Gastrocnemius medialis (tissue), 4 donors: Measurements from ENCODE around the gene PCNX2. TPM values are rescaled to one million over a fixed set of nuclear protein-coding genes. Genes with fewer than 3 reads are reported as not detected.

Experiments
- ATAC-seq, 2 donors: fragments of 150-250 bp; one replicate each; pipeline ENCODE4 v1.9.1; 2016
- DNase-seq, 2 donors: peaks; one replicate each; pipeline ENCODE4 v3.0.0-alpha.2; 2019
- H3K27ac ChIP-seq, 4 donors: fragments of 200-600 bp; sonication (generic); 1 replicate in 1 of 4; 2 replicates in 3 of 4; pipeline ENCODE4 v1.5.1; 2016 to 2018; ENCODE audit warnings: mild to moderate bottlenecking in 2 of 4, moderate library complexity in 1 of 4
- H3K27me3 ChIP-seq, 3 donors: fragments of 200-600 bp; sonication (generic) in 2 of 3; 1 replicate in 1 of 3; 2 replicates in 2 of 3; pipeline versions ENCODE4 v1.5.1 to v1.6.0; 2016 to 2019; ENCODE audit warnings: mild to moderate bottlenecking in 1 of 3, moderate library complexity in 1 of 3
- H3K36me3 ChIP-seq, 2 donors: fragments of 200-600 bp; sonication (generic) in 1 of 2; one replicate each; pipeline ENCODE4 v1.5.1; 2017 to 2018
- H3K4me1 ChIP-seq, 2 donors: fragments of 200-600 bp; sonication (generic) in 1 of 2; one replicate each; pipeline ENCODE4 v1.5.1; 2016 to 2017; ENCODE audit warnings: mild to moderate bottlenecking in 2 of 2
- H3K4me3 ChIP-seq, 4 donors: fragments of 200-600 bp; sonication (generic) in 3 of 4; 1 replicate in 1 of 4; 2 replicates in 3 of 4; pipeline ENCODE4 v1.5.1; 2016 to 2019; ENCODE audit warnings: mild to moderate bottlenecking in 2 of 4
- H3K9me3 ChIP-seq, 3 donors: fragments of 200-600 bp; sonication (generic) in 2 of 3; 1 replicate in 1 of 3; 2 replicates in 2 of 3; pipeline ENCODE4 v1.5.1; 2016 to 2019
- CTCF ChIP-seq, 5 experiments: fragments of 450-650 bp in 3 of 5; fragments of 200-600 bp in 2 of 5; sonication (generic) in 2 of 5; IDR thresholded peaks in 4 of 5; conservative IDR thresholded peaks in 1 of 5; 1 replicate in 4 of 5; 2 replicates in 1 of 5; pipeline ENCODE4 v1.5.1; 2016 to 2019; ENCODE audit warnings: antibody characterized with exemption in 5 of 5, mild to moderate bottlenecking in 3 of 5, moderate library complexity in 3 of 5
- POLR2A ChIP-seq, 2 donors: fragments of 450-650 bp; IDR thresholded peaks; one replicate each; pipeline ENCODE4 v1.6.1; 2017; ENCODE audit warnings: antibody characterized with exemption in 2 of 2, mild to moderate bottlenecking in 2 of 2, moderate library complexity in 2 of 2
- in situ Hi-C, 4 donors: fragments of 200-750 bp; cut with MboI; loops; one replicate each; pipeline versions ENCODE4 v1.15.0 to v1.8.0; 2017; ENCODE audit warnings: low sequenced_read_pairs in 4 of 4
- intact Hi-C: fragments of 100-400 bp; cut with DNase I; formaldehyde crosslinking; loops from one replicate; pipeline ENCODE4 v1.15.1; 2023; ENCODE audit warnings: low total_unique reads
- total RNA-seq, 4 donors: library from RNA; depleted of rRNA; stranded (reverse); fragments of >200 nt; gene quantifications; one replicate each; pipeline versions ENCODE4 v1.1.0 to v1.2.3, GENCODE V29; 2016

Gene PCNX2
- total RNA-seq, 4 donors from 2014 or later, result 0.34 to 5.6 (median 1.9) TPM

GRCh38 chr1:233238884-233239431 lies 56.6 kb downstream of the PCNX2 start:
- no peak for TF ChIP-seq CTCF (IDR thresholded peaks at IDR 0.05 in 4 of 5, conservative IDR thresholded peaks at IDR 0.05 in 1 of 5)
- TF ChIP-seq POLR2A (IDR thresholded peaks at IDR 0.05), result no peak
- Histone ChIP-seq H3K9me3 (no peaks in the 10 kb centered on the region), H3K27ac (no peak overlapping the region), H3K4me1 (no peaks in the 10 kb centered on the region), H3K4me3 (no peak overlapping the region), H3K27me3 (no peaks in the 10 kb centered on the region), H3K36me3 (no peaks in the 10 kb centered on the region)
- in situ Hi-C loops, result loop anchor here in 3 of 4 donors (10.0 to 25.0 kb wide), 3 partner anchors 602 to 1377 kb away; partner anchors contain the start of gene SIPA1L2 (in 3 of the 3)
- no peak for DNase-seq
- no peak for ATAC-seq
- intact Hi-C loops, result no loop called here

- Histone ChIP-seq H3K36me3 (no peaks in the 10 kb centered on the region), H3K27ac (no peak overlapping the region), H3K9me3 (no peaks in the 10 kb centered on the region), H3K4me3 (no peak overlapping the region), H3K4me1 (no peaks in the 10 kb centered on the region), H3K27me3 (no peaks in the 10 kb centered on the region)
- in situ Hi-C loops, result loop anchor here in 3 of 4 donors (10.0 to 25.0 kb wide), 3 partner anchors 600 to 1375 kb away; partner anchors contain the start of gene SIPA1L2 (in 3 of the 3)
- intact Hi-C loops, result no loop called here
- ATAC-seq (no peak), DNase-seq (no peak)
- no peak for TF ChIP-seq CTCF (IDR thresholded peaks at IDR 0.05 in 4 of 5, conservative IDR thresholded peaks at IDR 0.05 in 1 of 5)
- TF ChIP-seq POLR2A (IDR thresholded peaks at IDR 0.05), result no peak
Measured at GRCh38 chr1:233237647-233238046, 57.9 kb downstream of the PCNX2 start.

- no peak for TF ChIP-seq CTCF (IDR thresholded peaks at IDR 0.05 in 4 of 5, conservative IDR thresholded peaks at IDR 0.05 in 1 of 5)
- TF ChIP-seq POLR2A (IDR thresholded peaks at IDR 0.05), result no peak
- DNase-seq (no peak), ATAC-seq (no peak)
- no peaks in the 10 kb centered on the region for H3K4me1 ChIP-seq
- no peak overlapping the region for H3K4me3 ChIP-seq
- H3K36me3 ChIP-seq, result no peaks in the 10 kb centered on the region
- H3K27ac ChIP-seq, result no peak overlapping the region
- intact Hi-C loops (no loop called here), in situ Hi-C loops (loop anchor here in 3 of 4 donors (10.0 to 25.0 kb wide), 3 partner anchors 596 to 1371 kb away; partner anchors contain the start of gene SIPA1L2 (in 3 of the 3))
- H3K9me3 ChIP-seq, result no peaks in the 10 kb centered on the region
- H3K27me3 ChIP-seq, result no peaks in the 10 kb centered on the region
Measured at GRCh38 chr1:233233508-233234040, 62.0 kb downstream of the PCNX2 start.

GRCh38 chr1:233230011-233230410 lies 65.5 kb downstream of the PCNX2 start:
- in situ Hi-C loops, result loop anchor here in 3 of 4 donors (10.0 to 25.0 kb wide), 3 partner anchors 593 to 1368 kb away; partner anchors contain the start of gene SIPA1L2 (in 3 of the 3)
- H3K36me3 ChIP-seq, result no peaks in the 10 kb centered on the region
- H3K27me3 ChIP-seq, result no peaks in the 10 kb centered on the region
- H3K4me1 ChIP-seq, result no peaks in the 10 kb centered on the region
- no peak for DNase-seq
- H3K27ac ChIP-seq, result no peak overlapping the region
- ATAC-seq, result no peak
- TF ChIP-seq POLR2A (IDR thresholded peaks at IDR 0.05) (no peak), CTCF (IDR thresholded peaks at IDR 0.05 in 4 of 5, conservative IDR thresholded peaks at IDR 0.05 in 1 of 5) (no peak)
- H3K9me3 ChIP-seq, result no peaks in the 10 kb centered on the region
- H3K4me3 ChIP-seq, result no peak overlapping the region
- intact Hi-C loops, result no loop called here
